Ovary (tissue), 9 donors: ENCODE results near the gene TMEM219. TPM values are rescaled to one million over a fixed set of nuclear protein-coding genes. Genes with fewer than 3 reads are reported as not detected.

ENCODE experiments used
- DNase-seq, 5 donors: peaks; one replicate each; pipeline ENCODE4 v3.0.0-alpha.2; 2019 to 2020
- H3K27ac ChIP-seq, 2 donors: fragments of 200-600 bp; one replicate each; pipeline versions ENCODE4 v1.5.1 to v1.8.0; 2019 to 2022
- H3K27me3 ChIP-seq: fragments of 200-600 bp; one replicate; pipeline ENCODE4 v1.8.0; 2022
- H3K36me3 ChIP-seq: fragments of 200-600 bp; sonication (generic); one replicate; pipeline ENCODE4 v1.5.1; 2019
- H3K4me1 ChIP-seq: one replicate; pipeline ENCODE4 v1.8.1; 2013; ENCODE audit warnings: mild to moderate bottlenecking, moderate library complexity; ENCODE audit not compliant: insufficient read depth
- H3K4me3 ChIP-seq: fragments of 200-600 bp; sonication (generic); one replicate; pipeline ENCODE4 v1.5.1; 2017
- H3K9me3 ChIP-seq, 2 donors: fragments of 200-600 bp in 1 of 2; sonication (generic) in 1 of 2; one replicate each; pipeline versions ENCODE4 v1.5.1 to v1.8.1; 2013 to 2019; ENCODE audit warnings: mild to moderate bottlenecking in 1 of 2, moderate library complexity in 1 of 2
- EP300 ChIP-seq: sonication (generic); formaldehyde crosslinking; IDR thresholded peaks from one replicate; pipeline ENCODE4 v1.6.1; 2017; ENCODE audit warnings: antibody characterized with exemption
- POLR2A ChIP-seq: fragments of 450-650 bp; IDR thresholded peaks from one replicate; pipeline ENCODE4 v1.6.1; 2017; ENCODE audit warnings: antibody characterized with exemption, mild to moderate bottlenecking, moderate library complexity
- WGBS, 3 donors: extraction: QIAGEN DNeasy Blood & Tissue Kit in 1 of 3; methylation state at CpG; one replicate each; pipeline versions ENCODE4 v1.1.5 to v1.1.7; 2013 to 2017; 5-methylcytosine and 5-hydroxymethylcytosine counted together
- intact Hi-C, 4 donors: fragments of 100-400 bp; cut with DNase I; formaldehyde crosslinking; loops; one replicate each; pipeline versions ENCODE4 v1.11.0 to v1.15.1; 2022 to 2023
- polyA plus RNA-seq, 2 donors: library from polyadenylated mRNA; stranded (reverse); fragments of 200-250 nt in 1 of 2; fragments of 350-450 nt in 1 of 2; fragmentation: Illumina TruSeq in 1 of 2; extraction: RNeasy Lipid Tissue Mini Kit (QIAGEN cat#74804) in 1 of 2; gene quantifications; one replicate each; pipeline ENCODE4 v1.2.3, GENCODE V29; 2013 to 2014
- total RNA-seq, 7 donors: library from RNA; depleted of rRNA in 2 of 7; stranded (reverse); fragments of >200 nt in 2 of 7; fragmentation: NEBNext Ultra II Directional in 3 of 7; extraction: Animal tissue kit (Norgen Biotek cat#: 25700) in 3 of 7; gene quantifications; one replicate each; pipeline versions ENCODE4 v1.1.0 to v1.2.4, GENCODE V29; 2016 to 2023
- TF ChIP-seq, protein P1 (sequence below), 3 donors: fragments of 450-650 bp in 2 of 3; fragments of 200-600 bp in 1 of 3; IDR thresholded peaks; one replicate each; pipeline versions ENCODE4 v1.5.1 to v1.8.0; 2016 to 2022; ENCODE audit warnings: antibody characterized with exemption in 3 of 3, mild to moderate bottlenecking in 1 of 3
- donor health status: DM: no; HTN: no; CAD: no; lungs with moderate emphysema.
- donor health status: DM: no; HTN: no; CAD: no.
- donor health status: Bipolar disorder and iron deficiency.
- donor health status: DM: yes; HTN: yes; CAD: no.
- donor health status: DM: no; HTN: no; CAD: no.
- donor health status: DM: yes; HTN: yes; CAD: no.

The TMEM219 gene
- total and polyA plus RNA-seq, 9 donors = 81.3 to 143 (median 87.4) TPM

DNA sequence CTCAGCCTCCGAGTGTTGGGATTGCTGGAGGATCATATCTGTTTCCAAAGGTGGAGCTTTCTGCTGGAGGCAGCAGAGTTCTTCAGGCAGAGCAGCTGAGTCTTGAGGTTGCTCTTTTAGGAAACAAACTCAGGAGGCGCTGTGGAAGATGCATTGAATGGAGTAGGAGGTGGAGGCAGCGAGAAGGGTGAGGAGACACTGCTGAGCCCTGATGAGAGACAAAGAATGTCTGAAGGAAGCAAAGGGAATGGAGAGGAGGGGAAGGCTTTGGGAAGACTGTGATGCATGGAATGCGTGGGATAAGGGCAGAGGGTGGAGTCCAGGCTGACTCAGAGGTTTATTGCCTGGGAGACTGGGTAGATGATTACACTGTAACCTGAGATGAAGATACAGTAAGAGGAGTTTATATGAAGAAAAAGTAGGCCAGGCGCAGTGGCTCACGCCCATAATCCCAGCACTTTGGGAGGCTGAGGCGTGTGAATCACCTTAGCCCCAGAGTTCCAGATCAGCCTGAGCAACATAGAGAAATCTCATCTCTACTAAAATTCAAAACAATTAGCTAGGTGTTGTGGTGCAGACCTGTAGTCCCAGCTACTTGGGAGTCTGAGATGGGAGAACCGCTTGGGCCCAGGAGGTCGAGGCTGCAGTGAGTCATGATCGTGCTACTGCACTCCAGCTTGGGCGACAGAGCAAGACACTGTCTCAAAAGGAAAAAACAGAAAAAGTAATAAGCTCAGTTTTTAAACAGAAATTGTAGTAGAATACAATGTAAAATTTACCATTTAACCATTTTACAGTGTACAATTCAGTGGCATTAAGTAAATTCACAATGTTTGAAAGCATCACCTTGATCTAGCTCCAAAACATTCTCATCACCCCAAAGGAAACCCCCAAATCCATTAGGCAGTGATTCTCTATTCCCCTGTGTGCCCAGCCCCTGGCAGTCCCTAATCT is 17.8 kb upstream of the TMEM219 start:
- no peaks in the 10 kb centered on the region for H3K27me3 ChIP-seq
- H3K9me3 ChIP-seq = no peaks in the 10 kb centered on the region
- H3K36me3 ChIP-seq = no peaks in the 10 kb centered on the region
- H3K4me3 ChIP-seq = no peak overlapping the region
- TF ChIP-seq EP300 = no peak
- no peak for TF ChIP-seq POLR2A
- TF ChIP-seq, protein P1, sequence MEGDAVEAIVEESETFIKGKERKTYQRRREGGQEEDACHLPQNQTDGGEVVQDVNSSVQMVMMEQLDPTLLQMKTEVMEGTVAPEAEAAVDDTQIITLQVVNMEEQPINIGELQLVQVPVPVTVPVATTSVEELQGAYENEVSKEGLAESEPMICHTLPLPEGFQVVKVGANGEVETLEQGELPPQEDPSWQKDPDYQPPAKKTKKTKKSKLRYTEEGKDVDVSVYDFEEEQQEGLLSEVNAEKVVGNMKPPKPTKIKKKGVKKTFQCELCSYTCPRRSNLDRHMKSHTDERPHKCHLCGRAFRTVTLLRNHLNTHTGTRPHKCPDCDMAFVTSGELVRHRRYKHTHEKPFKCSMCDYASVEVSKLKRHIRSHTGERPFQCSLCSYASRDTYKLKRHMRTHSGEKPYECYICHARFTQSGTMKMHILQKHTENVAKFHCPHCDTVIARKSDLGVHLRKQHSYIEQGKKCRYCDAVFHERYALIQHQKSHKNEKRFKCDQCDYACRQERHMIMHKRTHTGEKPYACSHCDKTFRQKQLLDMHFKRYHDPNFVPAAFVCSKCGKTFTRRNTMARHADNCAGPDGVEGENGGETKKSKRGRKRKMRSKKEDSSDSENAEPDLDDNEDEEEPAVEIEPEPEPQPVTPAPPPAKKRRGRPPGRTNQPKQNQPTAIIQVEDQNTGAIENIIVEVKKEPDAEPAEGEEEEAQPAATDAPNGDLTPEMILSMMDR (IDR thresholded peaks at IDR 0.05) = no peak
- H3K27ac ChIP-seq = peak overlapping the region in 1 of 2 donors; percentile 47
- intact Hi-C loops = no loop called here
- H3K4me1 ChIP-seq = peaks cover 6% of the 10 kb centered on the region
- 13 to 16% (median 15%) methylated on average over 11 of the region's 11 CpGs for WGBS, 3 donors
- peak in 4 of 5 donors; percentile 56 to 70 (median 63) for DNase-seq

DNA sequence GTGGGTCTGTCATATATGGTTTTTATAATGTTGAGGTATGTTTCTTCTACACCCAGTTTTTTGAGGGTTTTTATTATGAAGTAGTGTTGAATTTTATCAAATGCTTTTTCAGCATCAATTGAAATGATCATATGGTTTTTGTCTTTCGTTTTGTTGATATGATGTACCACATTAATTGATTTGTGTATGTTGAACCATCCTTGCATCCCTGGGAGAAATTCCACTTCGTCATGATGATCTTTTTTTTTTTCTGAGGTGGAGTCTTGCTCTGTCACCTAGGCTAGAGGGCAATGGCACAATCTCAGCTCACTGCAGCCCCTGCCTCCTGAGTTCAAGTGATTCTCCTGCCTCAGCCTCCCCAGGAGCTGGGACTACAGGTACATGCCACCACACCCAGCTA is 14.0 kb upstream of the TMEM219 start:
- H3K4me1 ChIP-seq = peaks cover 6% of the 10 kb centered on the region
- H3K9me3 ChIP-seq = no peaks in the 10 kb centered on the region
- no peak for DNase-seq
- 83 to 89% (median 86%) methylated on average over 2 of the region's 2 CpGs for WGBS, 3 donors
- intact Hi-C loops = no loop called here
- H3K27ac ChIP-seq = no peak overlapping the region
- no peak for TF ChIP-seq EP300
- no peak for TF ChIP-seq POLR2A
- TF ChIP-seq, protein P1 (IDR thresholded peaks at IDR 0.05) = no peak
- no peak overlapping the region for H3K4me3 ChIP-seq
- H3K27me3 ChIP-seq = no peaks in the 10 kb centered on the region
- H3K36me3 ChIP-seq = no peaks in the 10 kb centered on the region

DNA sequence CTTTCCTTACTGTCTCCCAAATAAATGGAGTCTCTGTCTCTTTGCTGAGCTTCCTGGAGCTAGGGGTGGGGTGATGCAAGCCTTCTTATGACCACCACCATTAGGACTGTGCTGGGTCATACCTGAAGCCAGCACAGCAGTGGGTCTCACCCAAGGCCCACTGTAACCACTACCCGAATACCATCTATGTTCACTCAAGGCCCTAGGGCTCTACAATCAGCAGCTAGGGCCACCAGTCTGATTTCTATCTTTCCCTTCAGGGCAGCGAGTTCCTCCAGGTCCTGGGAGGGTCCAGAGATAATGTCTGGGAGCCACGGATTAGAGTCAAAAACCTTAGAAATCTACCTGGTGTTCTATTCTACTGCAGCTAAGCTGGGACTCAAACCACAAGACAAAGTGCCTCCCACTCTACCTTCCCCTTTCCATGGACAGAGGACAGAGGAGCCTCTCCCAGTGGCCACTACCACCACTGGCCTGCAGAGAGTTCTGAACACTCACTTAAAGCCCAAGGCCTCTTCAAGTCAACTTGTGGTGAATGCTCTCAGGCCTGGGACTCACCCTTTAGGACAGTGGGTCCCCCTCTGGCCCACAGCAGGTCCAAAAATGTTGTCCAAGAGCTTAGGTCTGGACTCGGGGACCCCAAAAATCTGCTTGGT is 10.9 kb upstream of the TMEM219 start:
- WGBS, 3 donors = 93 to 96% (median 94%) methylated on average over 4 of the region's 4 CpGs
- TF ChIP-seq EP300 (no peak), POLR2A (no peak)
- TF ChIP-seq, protein P1 (IDR thresholded peaks at IDR 0.05) = no peak

DNA sequence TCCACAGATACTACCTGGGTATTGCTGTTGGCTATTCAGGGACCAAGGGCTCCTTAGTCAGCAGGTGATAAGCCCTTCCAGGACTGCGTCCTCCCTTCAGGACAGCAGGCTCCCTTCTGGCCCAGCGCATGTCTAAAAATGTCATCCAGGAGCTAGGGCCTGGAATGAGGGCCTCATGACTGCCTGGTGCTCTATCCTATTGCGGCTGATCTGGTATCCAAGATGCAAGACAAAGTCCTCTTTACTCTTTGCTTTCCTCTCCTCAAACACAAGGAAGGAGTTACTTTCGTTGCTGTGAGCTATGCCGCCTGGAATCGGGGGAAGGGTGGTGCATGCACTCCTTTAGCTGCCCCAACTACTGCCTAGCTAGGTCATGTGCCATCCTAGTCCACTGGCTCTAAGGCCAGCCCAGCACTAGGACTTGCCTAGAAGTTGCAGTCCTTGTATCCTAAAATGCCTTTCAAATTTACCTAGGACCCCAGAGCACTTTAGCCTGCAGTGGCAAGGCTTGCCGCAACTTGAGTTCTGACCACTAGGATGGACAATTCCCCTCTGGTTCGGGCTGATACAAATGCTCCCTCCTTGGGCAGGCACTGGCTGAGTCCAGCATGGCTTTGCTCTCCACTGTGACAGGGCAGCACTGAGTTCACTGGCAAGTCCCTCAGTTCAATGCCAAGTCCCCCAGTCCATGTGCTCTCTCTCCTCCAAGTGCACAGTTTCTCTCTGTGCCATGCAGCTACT is 10.1 kb upstream of the TMEM219 start:
- Histone ChIP-seq H3K4me1 (no peaks in the 10 kb centered on the region), H3K36me3 (no peaks in the 10 kb centered on the region), H3K4me3 (no peak overlapping the region), H3K27me3 (no peaks in the 10 kb centered on the region), H3K27ac (no peak overlapping the region), H3K9me3 (no peaks in the 10 kb centered on the region)
- peak in 1 of 5 donors; percentile 8 for DNase-seq
- WGBS, 3 donors = 84 to 89% (median 89%) methylated on average over 8 of the region's 8 CpGs
- intact Hi-C loops = no loop called here
- TF ChIP-seq POLR2A = no peak
- TF ChIP-seq, protein P1 (IDR thresholded peaks at IDR 0.05) = no peak
- no peak for TF ChIP-seq EP300

More for the DNA sequence above, 10.9 kb upstream of the TMEM219 start:
- H3K4me1 ChIP-seq = no peaks in the 10 kb centered on the region
- intact Hi-C loops = no loop called here
- H3K27ac ChIP-seq = no peak overlapping the region
- no peak overlapping the region for H3K4me3 ChIP-seq
- H3K9me3 ChIP-seq = no peaks in the 10 kb centered on the region
- no peaks in the 10 kb centered on the region for H3K36me3 ChIP-seq
- DNase-seq = no peak
- no peaks in the 10 kb centered on the region for H3K27me3 ChIP-seq
